GM19455 (cell line): ENCODE measurements around the gene NID2.

Source experiments
- ATAC-seq: cut with Tn5 transposase; IDR thresholded peaks from one replicate; pipeline ENCODE4 v1.9.1; 2021; ENCODE audit not compliant: unreplicated experiment

The NID2 gene

DNA sequence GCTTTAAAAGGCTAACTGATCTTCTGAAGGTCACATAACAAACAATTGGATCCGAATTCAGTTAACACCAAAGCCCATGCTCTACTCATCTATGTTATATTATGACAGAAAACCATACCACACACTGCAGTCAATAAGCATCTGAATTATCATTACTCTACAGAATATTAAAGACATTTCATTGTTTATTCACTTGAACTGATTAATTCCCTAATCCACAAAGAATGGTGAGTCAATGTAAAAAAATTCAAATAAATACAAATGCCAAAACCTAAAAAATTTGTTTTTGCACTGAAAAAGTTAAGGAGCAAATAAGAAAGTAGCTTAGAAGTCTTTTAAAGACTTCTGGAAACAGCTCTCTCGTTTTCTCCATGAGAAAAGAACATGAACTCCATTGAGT, 13.7 kb downstream of the NID2 start:
- ATAC-seq = no peak

DNA sequence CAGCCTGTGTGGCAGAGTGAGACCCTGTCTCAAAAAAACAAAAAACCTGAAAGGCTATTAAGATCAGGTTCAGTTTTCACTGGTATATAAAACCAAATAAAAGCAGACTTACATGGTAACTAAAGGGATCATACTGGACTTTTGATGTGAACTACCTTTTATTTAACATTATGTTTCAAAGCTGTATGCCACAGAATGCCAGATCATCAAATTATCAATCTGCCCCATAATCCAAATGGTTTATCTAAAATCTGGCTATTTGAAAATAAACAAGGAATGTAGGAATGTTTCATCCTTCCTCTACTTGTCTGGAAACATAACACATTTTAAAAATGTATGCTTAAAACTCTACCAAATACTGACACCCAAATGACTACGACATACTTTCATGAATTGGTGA, 14.2 kb downstream of the NID2 start:
- ATAC-seq = no peak

DNA sequence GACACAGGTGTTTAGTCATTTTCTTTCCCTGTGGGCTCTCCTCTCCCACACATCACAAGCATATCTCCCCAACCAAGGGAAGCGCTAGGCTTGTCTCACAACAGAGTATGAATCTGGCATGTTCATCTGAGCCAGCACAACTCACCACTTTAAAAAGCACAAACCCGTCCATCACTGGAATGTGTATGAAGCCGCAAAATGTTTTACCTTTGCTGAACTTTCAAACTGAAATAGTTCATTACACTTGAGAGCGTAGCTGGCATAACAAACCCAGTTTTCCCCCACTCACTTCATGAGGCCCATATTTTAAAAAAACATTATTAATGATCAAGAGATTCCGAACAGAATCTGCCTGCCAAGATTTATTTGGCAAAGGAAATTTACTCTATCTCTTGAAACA, 15.8 kb downstream of the NID2 start:
- no peak for ATAC-seq

DNA sequence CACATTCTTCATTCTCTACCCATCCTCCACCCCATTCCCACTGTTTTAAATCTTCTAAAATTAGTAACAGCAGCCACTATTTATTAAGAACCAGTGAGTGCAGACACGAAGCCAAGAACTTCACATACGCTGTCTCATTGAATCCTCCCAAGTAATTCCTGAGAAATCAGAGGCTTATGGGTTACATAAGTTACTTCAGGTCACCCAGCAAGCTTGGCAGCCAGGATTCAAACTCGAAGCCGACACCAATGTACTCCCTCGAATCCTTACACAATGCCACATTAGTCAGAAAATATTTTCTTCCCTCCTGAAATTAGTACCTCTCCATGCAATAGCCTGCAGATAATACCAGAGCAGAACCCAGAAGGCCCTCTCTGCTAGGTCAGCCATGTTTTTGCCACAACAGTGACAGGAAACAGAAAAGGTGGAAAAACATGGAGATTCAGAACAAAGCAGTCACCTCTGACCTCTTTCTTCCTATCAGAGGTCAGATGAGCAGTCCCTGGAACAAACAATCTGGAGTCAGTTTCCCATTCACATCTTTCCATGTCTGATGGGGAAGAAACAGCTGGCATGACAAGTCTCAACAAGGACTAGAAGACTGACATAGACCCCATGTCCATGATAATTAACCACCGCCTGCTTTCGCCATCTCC, 16.4 kb downstream of the NID2 start:
- no peak for ATAC-seq

DNA sequence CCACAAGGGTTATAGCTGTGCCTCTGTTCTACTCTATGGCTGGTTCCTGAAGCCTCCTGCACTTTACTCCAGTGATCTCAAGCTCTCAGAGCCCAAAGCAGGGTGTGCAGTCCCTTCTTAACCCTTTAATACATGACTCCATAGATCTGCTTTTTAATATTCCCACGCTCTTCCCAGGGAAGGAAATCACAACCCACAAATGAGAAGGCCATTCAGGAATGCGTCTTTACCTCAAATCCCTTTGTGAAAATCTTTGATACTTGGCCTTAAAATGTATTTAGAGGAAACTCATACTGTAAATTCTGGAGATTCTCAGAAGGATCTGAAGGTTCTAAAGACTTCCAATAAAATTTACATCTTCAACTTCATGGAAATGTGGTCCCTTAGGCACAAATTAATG, 17.0 kb downstream of the NID2 start:
- no peak for ATAC-seq

DNA sequence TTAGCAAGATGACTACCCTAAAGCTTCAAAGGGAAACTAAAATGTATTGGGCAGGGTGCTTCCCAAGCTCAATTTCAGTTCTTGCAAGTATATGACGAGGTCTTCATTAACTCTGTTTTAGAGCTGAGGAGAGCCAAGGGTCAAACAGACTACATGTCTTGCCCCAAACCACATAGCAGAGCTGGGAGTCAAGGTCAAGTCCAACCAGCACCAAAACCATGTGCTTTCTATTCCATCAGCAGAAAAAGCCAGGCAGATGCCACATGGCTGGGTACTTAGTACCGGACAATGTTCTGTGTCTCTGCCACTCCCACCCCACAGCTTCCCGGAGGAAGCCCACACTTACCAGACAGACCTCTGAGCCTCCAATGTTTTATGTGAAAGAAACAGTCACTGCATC, 17.6 kb downstream of the NID2 start:
- no peak for ATAC-seq

DNA sequence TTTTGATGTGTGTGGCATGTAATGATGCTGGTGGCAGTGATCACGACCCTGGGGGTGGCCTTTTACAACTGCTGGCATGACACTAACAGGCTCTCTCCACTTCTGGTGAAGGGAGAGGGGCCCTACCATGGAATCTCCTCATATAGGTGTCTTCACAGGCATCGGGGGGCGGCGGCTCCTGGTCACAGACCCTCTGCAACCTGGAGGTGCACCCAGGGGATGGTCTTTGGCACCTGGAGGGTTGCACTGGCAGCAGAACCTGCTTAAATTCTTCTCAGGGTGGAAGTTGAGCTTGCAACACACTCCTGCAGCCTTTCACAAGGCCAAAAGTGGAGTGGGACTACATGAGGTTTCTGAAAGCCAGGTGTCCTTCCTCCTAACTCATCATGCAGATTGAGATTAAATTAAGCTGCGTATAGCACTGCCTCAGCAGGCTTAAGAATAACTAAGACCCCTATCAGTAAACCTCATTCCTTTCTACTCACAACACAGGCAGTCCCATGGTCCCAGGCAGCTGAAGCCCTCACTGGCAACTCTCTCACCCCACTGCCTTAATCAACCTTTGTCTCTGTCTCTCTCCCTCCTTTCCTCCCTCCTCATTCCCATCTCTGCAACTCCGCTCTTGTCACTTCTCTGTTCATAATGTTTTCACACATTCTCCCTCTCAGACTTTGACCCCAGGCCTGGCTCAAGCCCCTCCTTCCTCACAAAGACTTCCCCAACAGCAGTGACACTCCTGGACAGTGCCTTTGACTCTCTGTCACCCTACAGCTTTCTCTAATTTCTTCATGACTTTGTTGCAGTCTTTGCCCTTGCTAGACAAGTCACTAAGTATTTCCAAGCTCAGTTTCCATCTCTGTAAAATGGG, 18.9 kb downstream of the NID2 start:
- no peak for ATAC-seq

DNA sequence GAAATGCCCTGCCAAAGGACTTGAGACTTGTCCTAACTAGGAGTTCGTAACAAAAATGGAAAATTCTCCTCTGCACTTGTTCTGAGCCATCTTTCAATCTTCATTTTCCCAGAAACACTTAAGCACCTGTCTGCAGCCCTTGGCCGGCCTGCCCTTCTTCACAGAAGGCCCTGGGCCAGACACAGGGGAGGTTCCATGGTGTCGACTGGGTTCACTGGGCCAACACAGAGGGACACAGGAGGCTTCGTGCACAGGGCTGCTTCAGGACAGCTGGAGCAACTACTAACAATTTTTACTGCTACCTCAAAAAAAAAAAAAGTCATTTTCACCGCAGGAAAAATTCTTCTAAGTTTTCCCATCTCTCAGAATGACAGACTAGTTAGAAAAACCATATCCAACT, 19.6 kb downstream of the NID2 start:
- no peak for ATAC-seq

DNA sequence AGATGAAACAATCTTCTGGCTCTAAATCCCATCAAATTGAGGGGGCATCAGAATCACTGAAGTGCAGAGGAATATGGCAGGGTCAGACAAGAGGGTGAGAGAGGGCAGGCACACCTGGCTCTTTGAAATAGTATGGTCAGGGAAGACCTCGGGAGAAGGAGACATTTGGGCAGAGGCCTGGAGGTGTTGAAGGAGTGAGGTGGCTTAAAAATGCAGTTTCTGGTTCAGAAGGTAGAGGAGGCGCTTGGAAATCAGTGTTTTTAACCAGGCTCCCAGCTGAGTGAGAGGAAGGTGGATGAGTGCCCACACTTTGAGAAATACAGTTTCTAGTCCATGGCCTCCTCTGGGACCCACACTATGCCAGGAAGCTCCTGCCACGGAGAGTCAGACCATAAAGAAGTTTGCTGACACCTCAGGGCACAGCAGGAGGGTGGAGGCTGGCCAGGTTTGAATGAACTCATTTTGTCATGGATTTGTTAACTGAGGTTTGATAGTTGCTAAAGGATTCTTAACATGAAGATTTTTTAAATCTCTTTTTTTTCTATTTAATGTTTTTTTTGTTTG, 20.1 kb downstream of the NID2 start:
- no peak for ATAC-seq

DNA sequence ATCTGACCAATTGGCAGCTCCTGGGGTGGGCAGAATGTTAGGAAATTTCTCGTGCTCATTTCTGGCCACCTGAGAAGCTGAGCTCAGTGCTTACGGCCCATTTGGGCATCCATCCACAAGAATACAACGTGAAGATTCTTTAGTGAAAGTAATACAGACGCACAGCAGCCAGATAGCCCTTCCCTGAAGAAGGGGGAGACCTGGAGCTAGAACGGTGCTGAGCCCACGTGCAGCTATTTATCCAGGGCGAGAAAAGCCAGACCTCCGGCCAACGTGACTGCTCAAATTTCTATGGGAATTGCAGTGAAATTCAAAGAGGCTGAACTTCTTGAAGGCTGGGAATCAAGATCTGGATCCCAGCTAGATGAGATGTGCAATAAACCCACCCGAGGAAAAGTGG, 20.7 kb downstream of the NID2 start:
- ATAC-seq = no peak

DNA sequence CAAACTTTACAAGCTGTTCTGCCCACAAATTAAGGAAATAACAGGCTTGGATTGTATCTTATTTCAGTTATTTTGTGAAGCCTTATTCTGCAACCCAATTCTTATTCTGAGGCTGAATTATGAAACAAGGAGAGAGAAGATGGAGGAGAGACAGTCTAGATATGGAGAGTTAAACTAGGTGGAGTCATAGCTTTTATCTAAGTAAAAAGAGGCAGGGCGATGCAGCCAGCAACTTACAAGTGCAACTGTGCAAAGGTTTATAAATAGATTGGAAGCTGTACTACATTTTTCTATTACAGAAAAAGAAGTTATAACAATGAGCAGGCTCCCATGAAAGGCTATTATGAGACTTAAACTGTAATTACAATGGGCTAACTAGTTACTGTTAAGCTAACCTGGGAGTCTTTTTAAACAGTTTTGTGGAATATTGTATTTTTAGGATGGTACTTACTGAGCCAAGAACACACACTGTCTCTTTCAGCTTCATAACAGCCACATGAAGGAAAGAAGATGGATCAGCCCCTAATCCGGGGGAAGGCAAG, 22.4 kb downstream of the NID2 start:
- ATAC-seq = no peak

DNA sequence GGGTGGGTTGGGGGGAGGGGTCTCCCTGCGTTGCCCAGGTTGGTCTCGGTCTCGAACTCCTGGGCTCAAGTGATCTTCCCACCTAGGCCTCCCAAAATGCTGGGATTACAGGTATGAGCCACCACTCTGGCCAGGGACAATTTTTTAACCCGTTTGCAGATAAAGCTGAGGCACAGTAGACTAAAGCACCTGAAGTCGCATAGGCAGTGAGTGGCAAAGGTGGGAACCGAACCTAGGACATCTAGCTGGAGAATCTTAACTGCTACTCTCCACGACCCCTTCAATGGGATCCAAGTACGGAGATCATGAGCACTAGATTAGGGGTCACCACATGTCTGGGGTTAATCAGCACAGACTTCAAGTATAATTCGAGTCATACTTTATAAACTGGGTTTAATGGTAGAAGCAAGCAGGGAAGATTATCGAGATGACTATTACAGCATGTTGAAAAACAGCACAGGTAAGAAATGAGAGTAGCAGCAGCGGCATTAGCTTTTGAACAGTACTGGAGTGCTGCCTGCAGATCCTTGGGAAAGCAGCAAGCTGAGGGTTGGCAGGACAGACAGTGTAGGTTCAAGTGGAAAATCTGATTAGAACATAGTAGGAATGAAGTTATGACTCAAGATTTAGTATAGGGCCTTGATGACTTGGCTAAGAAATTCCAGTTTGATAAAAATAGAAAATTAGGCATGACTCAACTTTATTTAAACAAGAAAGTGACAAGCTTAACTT, 23.9 kb downstream of the NID2 start:
- ATAC-seq = no peak

DNA sequence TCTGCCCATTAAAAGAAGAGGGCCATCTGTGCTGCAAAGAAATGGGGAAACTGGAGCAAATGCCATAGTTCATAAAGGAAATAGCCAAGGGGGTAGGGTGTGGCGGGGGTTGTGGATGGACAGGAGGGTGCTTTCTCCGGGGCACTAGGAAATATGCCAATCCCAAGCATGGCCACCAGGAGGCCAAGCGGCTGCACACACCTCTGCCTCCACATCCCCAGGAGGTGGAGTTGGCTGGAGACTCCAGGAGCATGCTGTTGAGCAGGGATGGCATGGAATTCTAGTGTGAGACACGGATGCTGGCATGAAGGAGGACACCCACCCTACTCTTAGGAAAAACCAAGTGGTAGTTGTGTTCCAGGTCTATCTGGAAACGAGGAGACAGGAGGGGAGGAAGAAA, 25.2 kb downstream of the NID2 start:
- no peak for ATAC-seq

DNA sequence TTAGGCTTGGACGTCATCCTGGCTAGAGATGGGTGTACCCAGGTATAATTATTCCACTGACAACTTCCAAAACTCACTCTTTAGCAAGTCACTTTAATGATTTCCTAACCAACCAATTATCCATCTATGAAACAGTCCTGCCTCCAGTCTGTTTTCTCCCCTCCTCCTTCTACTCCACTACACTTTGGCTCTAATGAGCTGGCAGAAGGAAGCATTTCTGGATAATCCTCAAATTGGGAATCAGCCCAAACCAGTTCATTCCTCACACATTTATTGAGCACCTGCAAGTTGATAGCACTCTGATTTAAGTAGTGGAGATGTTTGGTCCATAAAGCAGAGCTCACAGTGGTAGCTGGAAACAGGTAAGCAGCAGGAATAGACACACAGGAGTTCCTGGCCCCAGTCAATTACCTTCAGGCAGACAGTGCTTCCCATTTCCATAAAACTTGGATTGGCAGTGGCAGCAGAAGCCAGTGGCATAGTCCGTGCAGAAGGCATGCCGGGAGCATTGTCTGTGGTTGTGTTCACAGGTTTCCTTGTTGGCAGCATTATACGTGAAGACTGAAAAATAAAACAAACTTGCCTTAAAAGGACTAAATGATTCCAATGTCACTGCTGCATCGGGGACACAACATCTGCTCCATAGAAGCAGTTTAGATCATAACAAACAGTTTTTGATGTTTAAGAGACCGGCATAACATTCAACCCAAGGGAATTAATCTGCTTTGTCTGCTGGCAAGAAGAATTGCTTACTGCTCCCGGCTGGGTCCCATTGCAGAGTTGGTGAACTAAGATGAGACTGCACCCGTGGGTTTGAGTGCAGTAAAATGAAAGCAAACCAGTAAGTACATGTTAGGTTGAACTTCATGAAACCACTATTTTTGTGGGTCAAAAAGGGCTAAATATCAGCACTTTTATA, 26.2 kb downstream of the NID2 start:
- ATAC-seq = no peak

DNA sequence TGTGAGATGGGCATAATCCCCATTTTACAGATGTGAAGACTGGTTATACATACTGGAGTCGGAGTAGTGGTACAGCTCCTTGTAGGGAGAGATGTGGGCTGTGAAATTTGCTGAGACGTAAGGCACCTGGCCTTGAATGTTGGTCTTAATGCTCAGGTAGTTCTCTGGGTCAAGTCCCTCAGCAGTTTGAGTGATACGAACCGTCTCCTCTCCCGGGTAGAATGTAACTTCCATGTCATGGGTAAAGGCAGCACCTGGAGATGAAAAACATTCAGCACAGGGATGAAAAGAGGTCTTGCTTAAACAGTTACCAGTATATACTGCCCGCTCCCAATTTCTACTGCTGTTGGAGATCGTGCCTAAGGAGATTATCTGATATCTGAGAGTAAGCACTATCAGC, 28.3 kb downstream of the NID2 start:
- ATAC-seq = no peak

DNA sequence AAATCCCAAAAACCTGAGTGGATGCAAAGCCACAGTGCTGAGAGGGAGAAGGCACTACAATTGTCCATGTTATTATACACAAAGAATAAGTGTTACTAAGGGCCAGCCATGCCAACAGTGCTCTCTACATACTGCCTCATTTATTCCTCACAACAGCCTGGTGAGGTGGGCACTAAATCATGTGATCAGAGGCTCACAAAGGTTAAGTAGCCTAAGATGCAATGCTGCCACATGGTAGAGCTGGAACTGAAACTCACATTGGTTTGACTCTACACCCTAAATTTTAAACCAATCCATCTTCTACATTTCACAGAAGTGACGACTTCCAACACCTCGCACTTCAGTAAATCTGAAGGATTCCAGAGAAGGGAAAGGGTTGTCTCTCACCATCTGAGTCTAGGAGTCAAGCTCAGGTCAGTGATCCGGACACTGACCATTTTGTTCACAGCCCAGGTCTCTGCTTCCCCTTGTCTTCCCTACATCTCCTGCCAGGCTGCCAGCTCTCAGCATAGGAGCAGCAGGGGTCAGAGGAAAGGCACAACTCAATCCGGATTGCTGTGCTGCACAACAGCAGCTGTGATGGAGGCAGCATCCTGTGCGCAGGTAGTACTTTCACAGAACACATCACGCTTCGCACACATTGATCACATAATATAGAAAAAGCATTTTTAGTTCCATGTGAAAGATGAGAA, 29.6 kb downstream of the NID2 start:
- no peak for ATAC-seq

DNA sequence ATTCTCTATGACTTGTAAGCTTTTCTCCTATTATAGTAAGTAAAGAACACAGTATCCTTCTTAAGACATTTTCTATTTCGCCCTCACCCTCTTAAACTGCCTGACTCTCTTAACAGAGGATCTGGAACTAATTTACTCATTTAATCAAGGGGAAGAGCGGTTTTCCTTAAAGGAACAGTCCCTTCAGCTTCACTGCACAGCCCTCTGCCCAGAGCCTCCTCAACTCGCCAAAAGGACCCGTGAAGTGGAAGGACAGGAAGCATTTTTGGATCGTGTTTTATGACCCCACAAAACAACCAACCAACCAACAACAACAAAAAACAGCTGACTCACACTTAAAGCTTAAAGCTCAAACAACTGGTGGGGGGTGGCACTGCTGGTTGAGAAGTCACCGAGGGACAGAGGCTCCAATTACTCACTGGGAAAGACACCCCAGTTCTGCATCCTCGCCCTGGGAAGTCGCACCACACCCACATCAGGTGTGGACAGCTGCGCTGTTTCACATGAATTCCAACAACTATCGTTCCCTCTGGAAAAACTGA, 35.7 kb downstream of the NID2 start:
- no peak for ATAC-seq

DNA sequence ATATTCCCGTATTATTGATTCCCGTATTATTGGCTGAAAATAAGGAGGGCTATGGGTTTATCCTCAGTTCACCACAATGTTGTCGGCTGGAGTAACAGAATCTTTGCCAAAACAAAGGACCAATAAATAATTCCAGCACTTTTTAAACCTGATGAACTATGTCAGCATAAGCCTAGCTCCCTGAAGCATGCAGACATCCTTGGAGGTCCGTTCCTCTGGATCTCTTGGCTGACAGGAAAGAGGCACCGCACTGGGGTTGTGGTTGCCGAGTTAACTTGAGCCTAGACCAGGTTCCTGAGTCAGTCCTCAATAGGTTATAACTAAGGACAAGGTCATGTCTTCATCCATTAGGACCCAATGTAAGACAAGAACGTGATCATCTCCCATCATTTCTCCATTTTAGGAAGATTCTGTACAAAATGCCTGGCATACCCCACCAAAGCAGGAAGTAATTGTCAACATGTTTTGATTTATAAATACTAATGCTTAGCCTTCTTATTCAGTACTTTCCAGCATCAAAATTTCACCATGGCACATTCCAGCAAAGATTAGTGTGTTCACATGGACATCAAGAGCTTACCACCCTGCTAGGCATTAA, 36.6 kb downstream of the NID2 start:
- ATAC-seq = no peak

DNA sequence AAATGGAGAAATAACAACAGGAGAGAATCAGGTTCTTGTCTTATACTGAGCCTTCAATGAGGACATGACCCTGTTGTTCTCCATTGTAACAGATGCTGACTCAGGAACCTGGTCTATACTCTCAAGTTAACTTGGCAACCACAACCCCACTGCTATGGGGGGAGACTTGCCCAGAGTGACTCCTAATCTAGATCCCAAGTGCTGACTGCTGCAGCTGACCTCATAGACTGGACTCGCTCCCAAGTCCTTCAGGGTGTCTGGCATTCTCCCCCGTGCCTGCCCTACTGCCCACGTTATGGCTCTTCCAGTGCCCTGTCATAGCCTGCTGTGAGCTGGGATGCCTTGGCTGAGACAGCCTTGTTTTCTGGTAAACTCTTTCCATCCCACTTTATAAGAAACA, 37.1 kb downstream of the NID2 start:
- ATAC-seq = no peak
